Measurements from ENCODE around the gene ATAD3A.
A peak's percentile ranks its signal among the peaks of the same experiment; 100 is the strongest.
"Not testable (repeated sequence)": the region's sequence is repeated elsewhere in the genome, so short reads cannot be mapped to it uniquely, and the experiment has no call there.

ATAD3A gene

GRCh38 chr1:1511533-1512285, at the start of gene ATAD3A:
Gene ATAD3A (plus strand): TSS chr1:1512162. CDS start chr1:1512269, 107 bp downstream.
- DNase-seq: peak; percentile 99

GRCh38 chr1:1462318-1462966, 49.5 kb upstream of the ATAD3A start:
- peak; percentile 39 for DNase-seq

GRCh38 chr1:1463312-1463711, 48.6 kb upstream of the ATAD3A start:
- no peak for DNase-seq

GRCh38 chr1:1468196-1468985, 43.6 kb upstream of the ATAD3A start:
- DNase-seq: not testable (repeated sequence)

- DNase-seq: peak; percentile 66
Observed at GRCh38 chr1:1470626-1471388, 41.2 kb upstream of the ATAD3A start.

- DNase-seq: peak; percentile 98
Observed at GRCh38 chr1:1471389-1472052, 40.4 kb upstream of the ATAD3A start, which contains the start of gene ATAD3B. Gene ATAD3B (plus strand): TSS chr1:1471765. CDS start chr1:1471885, 120 bp downstream.

GRCh38 chr1:1472053-1472876, 39.7 kb upstream of the ATAD3A start:
- peak; percentile 52 for DNase-seq

- DNase-seq: not testable (repeated sequence)
Observed at GRCh38 chr1:1476011-1476410, 36.0 kb upstream of the ATAD3A start.

GRCh38 chr1:1477206-1477605, 34.8 kb upstream of the ATAD3A start:
- no peak for DNase-seq

GRCh38 chr1:1479547-1480487, 32.1 kb upstream of the ATAD3A start:
- DNase-seq: no peak

- not testable (repeated sequence) for DNase-seq
Observed at GRCh38 chr1:1480488-1480867, 31.5 kb upstream of the ATAD3A start.

- not testable (repeated sequence) for DNase-seq
Observed at GRCh38 chr1:1481811-1482210, 30.2 kb upstream of the ATAD3A start.

- DNase-seq: no peak
Observed at GRCh38 chr1:1482856-1483255, 29.1 kb upstream of the ATAD3A start.

- no peak for DNase-seq
Observed at GRCh38 chr1:1483714-1484113, 28.2 kb upstream of the ATAD3A start.

GRCh38 chr1:1484976-1485750, 26.8 kb upstream of the ATAD3A start:
- DNase-seq: not testable (repeated sequence)

GRCh38 chr1:1485755-1486317, 26.1 kb upstream of the ATAD3A start:
- DNase-seq: not testable (repeated sequence)

- no peak for DNase-seq
Observed at GRCh38 chr1:1487701-1488100, 24.3 kb upstream of the ATAD3A start.

- no peak for DNase-seq
Observed at GRCh38 chr1:1489231-1489630, 22.7 kb upstream of the ATAD3A start.

GRCh38 chr1:1489861-1490260, 22.1 kb upstream of the ATAD3A start:
- DNase-seq: no peak

Data from DMS53 (cell line).